ELF-1 (cell line): ENCODE data around the gene HEBP2.
"Not testable (repeated sequence)": the region's sequence is repeated elsewhere in the genome, so short reads cannot be mapped to it uniquely, and the experiment has no call there.

Experiments
- DNase-seq: peaks from one replicate; pipeline ENCODE4 v3.0.0-alpha.2; 2016; ENCODE audit warnings: low read depth, low spot score

HEBP2 gene, protein sequence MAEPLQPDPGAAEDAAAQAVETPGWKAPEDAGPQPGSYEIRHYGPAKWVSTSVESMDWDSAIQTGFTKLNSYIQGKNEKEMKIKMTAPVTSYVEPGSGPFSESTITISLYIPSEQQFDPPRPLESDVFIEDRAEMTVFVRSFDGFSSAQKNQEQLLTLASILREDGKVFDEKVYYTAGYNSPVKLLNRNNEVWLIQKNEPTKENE

DNA sequence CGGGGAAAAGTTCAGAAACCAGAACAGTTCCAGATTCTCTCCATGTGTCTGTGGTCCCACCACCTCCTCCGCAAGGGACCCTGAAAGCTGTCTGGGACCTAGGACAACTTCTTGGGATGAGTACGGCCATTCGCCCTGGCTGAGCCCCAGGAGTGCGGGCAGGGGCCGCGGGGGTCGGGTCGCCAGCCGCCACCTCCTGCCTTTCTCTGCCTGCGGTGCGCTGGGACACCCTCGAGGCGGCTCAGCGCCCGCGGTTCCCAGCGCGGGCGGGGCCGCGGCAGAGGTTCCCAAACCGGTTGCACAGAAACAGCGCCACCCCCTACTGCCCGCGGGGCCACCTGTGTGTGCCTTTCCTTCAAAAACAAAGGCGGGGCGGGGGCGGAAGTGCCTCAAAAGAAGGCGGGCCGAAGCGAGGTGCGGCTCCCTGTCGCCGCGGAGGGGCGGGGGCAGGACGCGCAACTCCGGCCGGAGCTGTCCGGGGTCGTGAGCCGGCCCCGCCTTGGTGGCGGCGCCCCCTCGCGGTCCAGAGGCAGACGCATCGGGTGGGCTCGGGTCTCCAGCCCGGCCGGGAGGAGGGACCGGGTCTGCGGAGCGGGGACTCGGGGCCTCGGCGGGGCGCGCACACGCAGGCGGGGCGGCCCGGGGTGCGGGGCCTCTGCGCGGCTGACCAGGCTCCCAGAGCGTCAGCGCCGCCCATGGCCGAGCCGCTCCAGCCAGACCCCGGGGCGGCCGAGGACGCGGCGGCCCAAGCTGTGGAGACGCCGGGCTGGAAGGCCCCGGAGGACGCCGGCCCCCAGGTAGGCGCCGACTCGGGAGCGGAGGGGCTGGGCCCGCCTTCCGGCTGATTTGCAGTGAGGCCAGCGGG, at the start of gene HEBP2:
TSS of gene HEBP2 (plus strand) at position 423 of the 865 bp plus-strand sequence. CDS start at position 696, 273 bp downstream.
- DNase-seq = peak; percentile 98

DNA sequence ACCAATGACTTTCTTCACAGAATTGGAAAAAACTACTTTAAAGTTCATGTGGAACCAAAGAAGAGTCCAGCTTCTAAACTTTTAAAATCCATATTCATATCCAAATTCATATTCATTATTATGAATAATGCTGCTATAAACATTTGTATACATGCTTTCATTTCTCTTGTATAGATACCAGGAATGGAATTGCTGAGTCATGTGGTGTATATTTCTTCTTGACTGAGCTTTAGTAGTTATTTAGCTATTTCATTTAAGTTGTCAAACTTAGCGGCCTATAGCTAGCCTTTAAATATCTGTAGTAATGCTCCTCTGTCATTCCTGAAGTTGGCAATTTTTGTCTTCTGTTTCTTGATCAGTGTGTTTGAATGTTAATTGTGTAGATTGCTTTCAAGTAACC, 46.1 kb upstream of the HEBP2 start:
- DNase-seq = no peak

DNA sequence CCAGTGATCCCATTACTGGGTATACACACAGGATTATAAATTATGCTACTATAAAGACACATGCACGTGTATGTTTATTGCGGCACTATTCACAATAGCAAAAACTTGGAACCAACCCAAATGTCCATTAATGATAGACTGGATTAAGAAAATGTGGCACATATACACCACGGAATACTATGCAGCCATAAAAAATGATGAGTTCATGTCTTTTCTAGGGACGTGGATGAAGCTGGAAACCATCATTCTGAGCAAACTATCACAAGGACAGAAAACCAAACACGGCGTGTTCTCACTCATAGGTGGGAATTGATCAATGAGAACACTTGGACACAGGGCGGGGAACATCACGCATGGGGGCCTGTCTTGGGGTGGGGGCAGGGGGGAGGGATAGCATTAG, 35.3 kb upstream of the HEBP2 start:
- DNase-seq = not testable (repeated sequence)

DNA sequence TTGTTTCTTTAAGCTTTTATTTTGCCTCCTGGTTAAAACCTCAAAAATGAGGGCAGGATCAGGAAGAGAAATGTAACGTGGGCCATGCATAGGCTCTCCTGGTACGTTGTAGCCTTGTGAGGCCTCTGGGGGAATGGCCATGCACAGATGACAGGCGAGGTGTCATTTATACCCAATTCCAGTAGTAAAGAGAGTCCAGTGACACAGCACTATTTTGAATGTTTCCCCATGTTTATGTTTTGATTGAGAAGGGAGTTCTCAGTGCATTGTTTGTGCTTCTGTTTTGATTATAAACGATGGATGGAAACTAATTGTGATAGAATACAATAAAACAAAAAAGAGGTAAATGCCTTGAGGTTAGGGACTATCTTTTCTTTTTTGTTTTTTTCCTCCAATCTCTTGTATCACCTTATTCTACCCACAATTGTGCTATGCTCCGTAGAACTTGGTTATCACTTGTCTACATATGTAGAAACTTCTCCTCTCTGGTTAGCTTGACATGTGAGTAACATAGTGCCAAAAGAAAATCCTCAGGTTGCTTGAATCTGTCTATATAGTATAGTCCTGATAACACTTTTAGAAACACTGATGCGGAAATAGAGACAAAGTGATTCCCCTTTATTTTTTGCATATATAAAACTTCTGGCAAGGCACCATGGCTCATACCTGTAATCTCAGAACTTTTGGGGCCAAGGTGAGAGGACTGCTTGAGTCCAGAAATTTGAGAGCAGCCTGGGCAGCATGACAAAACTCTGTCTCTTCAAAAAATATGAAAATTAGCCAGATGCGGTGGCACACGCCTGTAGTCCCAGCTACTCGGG, 33.2 kb upstream of the HEBP2 start:
- DNase-seq = no peak

DNA sequence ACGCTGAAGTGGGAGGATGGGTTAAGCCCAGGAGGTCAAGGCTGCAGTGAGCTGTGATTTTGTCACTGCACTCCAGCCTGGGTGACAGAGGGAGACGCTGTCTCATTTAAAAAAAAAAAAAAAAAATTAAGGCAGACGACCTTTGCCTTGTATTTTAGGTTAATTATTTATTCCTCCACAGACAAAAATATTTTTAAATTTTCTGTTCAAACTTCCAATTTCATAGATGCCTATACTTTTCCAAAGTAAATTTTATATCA, 32.6 kb upstream of the HEBP2 start:
- DNase-seq = no peak

DNA sequence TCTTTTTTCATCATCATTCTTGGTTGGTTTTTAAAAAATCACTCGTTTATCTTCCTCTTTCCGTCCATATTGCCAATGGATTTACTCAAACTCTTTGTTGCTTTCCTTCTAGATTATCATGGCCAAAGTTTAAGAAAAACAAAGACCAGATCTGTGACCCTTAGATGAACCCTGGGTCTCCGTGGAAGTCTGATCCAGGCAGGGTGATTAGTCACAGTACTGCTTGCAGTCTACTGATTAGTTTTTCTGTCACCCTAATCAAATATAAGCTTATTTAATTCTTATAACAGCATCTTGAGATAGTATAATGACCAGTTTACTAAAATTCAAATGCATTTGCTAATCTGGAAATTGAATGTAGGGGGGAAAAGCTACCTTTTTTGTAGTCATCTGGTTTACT, 32.3 kb upstream of the HEBP2 start:
- DNase-seq = no peak

DNA sequence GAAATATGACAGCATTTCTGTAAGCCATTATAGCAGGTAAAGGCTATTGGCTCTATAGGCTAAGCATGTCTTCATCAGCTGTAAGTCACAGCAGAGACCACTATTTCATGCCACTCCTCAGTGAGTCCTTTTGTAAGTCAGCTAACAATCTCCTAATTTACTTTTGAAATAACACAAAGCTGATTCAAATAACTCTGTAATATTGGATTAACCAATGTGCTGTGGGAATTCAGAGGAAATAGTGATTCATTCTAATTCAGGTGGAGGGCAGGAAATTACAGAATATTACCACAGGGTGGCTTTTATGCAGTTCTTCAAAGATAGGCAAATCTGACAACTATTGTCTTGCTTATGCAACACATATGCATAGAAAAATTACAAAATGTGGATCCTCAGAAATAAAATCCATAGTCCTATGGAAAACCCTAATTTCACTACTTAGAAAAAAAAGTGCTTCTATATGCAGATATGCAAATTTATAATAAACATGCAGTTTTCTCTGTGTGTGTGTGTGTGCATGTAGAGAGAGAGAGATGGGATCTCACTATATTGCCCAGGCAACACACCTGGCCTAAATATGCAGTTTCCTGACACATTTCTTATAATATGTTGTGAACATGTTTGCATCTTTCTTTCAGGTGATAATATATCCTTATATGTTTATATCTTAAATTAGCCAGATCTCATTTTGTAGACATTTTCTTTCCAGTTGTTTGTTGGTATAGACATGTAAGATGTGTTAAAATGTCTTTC, 31.1 kb upstream of the HEBP2 start:
- DNase-seq = no peak

DNA sequence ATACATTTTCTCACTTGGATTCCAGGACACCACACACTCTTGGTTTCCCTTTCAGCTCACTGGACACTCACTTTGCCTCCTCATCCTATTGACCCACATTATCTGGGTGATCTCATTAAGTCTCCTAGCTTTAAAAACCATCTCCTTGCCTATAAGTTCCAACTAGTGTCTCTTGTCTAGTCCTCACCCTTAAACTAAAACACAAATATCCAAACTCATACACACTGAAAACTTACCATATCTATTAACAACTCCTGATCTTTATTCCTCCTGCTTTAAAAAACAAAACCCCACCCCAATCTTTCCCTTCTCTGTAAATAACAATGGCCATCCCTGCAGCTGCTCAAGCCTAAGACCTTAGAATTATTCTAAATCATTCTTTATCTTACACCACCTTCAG, 29.8 kb upstream of the HEBP2 start:
- DNase-seq = no peak

DNA sequence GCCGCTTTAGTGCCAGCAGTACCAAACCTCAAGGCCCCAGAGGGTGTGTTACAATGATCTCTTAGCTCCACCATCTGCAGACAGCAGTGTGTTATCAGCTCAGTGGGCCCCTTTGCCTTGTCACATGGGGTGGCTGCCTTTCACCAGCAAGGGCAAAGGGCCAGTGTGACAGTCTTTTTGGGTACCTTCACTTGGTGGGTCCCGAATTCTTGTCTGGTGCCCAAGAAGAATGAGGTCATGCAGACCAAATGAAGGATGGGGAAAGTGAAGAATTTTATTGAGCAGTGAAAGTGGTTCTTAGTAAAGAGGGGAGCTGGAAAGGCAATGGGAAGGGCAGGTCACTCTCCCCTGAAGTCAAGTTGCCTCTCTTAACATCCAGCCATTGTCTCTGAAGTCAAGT, 29.2 kb upstream of the HEBP2 start:
- no peak for DNase-seq

DNA sequence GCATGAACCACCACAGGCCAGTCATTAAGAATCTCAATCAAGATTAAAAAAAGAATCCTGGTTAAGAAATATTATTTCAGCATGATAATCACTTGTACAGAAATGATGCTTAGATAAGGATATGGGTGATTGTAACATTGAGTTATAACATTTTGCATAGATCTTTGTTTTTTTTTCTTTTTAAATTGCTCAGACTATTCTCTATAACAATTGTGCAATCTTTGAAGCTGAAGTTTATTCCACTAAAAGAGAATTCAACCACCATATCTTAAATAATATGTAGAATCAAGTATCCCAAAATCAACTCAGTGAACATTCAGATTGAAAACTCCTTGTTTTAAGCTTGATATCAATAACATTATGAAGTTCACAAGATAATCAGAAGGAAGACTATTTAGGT, 27.0 kb upstream of the HEBP2 start:
- DNase-seq = no peak

DNA sequence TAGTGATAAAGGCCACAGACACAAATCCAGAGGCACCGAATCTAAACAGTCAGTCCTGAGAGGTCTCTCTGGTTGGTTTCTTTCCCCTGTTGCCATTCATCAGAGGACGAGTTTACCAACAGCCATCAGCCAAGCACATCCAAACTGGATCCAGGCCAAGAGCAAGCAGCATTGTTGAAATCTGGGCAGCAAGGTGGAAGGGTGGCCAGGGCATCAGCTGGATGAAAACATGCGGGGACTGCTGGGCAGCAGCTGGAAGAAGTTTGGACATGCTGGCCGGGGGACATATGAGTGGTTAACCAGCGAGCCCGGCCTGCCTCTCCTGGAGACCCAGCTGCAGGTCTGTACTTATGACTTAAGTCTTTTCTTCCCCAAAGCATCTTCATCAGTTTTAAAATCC, 26.2 kb upstream of the HEBP2 start, which contains the start of gene SMIM28:
TSS of gene SMIM28 (plus strand) at position 62 of the 400 bp plus-strand sequence. CDS start at position 230, 168 bp downstream.
- DNase-seq = no peak

DNA sequence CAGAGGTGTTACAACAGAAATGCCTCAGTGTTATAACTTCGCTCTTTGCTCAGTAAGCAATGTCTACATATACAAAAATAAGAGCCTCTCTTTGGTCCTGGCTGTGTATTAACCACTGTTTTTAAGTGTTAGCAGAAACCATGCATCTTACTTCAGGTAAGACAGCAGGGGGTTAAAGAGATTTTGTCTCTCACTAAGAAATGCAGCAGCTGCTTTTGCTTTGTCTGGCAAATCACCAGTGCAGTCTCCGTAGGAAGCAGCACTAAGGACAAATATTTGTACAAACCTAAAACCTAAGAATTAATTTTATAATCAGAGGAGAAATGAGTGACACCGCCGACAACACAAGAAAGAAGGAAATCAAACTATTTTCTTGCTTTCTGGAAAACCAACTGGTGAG, 25.6 kb upstream of the HEBP2 start:
- DNase-seq = no peak

DNA sequence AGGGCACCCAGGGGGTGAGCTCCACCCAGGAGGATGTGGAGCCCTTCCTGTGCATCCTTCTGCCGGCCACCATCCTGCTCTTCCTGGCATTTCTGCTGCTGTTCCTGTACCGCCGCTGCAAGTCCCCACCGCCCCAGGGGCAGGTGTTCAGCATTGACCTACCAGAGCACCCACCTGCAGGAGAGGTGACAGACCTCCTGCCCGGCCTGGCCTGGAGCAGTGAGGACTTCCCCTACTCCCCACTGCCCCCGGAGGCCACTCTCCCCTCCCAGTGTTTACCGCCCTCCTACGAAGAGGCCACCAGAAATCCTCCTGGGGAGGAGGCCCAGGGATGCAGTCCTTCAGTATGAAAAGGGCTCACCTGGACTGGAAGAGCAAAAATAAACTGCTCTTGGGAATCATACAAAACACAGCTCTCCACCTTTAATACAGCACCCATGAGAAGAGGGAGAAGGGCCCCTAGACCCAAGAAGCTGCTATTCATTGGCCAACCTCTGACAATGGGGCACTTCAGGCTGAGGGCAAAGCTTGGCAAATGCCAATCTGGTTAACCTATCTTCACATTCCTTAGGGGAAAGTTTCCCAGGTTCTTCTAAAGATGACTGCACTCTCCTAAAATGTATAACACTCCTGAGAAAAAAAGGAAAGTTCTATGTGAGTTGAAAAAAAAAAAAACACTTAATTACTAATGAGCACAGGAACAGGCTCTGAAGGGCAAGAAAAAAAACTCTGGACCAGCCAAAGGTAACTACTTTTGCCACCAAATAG, 21.3 kb upstream of the HEBP2 start:
- peak; percentile 68 for DNase-seq

DNA sequence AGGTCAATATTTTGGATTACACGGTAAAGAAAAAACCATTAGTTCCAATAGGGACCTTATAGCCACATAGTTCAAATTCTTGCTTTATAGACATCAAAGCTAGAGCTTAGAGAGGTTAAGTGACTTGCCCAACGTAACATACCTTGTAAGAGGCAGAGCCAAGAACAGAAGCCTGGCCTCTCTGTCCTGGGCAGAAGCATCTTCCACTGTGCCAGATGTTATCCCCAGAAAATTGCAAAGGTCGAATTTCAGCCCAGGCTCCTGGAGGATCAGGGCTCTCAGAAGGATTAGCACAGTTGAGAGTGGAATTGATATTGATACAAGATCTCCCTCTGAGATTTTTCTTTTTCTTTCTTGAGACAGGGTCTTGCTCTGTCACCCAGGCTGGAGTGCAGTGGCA, 20.2 kb upstream of the HEBP2 start:
- no peak for DNase-seq

DNA sequence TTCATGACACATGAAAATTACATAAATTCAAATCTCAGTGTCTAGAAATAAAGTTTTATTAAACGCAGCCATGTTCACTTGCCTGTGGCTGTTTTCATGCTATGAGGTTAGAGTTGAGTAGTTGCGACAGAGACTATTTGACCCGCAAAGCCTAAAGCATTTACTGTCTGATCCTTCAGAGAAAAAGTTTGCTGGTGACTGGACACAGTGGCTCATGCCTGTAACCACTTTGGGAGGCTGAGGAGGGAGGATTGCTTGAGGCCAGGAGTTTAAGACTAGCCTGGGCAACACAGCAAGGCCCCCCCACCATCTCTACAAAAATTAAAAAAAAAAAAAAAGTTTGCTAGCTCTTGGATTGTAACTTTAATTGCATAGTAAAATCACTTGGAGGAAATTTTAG, 17.1 kb upstream of the HEBP2 start:
- no peak for DNase-seq

DNA sequence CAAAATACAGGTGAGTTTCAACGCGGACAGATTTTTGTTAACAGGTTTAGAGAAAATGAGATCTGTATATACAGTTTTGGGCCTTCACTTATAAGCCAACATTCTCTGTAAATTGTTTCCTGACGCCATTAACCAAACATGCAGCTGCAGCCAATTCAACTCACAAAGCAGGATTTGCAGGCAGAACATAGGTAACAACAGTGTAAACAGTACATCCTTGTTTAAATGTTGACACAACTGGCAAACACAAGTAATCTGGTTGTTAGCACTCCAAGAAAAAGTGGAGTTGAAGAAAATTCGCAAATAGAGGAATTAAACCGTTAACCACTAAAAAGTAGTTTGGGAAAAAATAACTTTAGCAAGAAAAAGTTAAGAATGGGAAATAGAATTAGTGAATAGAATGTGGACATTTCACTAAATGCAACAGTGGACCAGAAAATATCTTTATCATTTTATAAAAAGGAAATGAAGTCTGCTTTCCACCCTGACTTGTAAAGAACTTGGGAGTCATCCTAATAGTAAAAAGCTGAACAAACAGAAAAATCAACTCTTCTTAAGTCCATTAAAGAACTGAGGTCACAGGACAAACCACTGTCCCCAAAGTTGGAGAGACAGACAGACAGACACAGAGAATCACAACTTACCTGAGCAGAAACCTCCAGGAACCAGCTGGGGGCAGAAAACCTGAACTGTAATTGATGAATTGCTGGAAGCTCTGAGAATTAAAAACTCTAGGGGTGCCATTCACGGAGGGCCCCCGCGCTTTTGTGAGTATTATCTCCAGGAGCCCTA, 16.2 kb upstream of the HEBP2 start:
- DNase-seq = no peak

DNA sequence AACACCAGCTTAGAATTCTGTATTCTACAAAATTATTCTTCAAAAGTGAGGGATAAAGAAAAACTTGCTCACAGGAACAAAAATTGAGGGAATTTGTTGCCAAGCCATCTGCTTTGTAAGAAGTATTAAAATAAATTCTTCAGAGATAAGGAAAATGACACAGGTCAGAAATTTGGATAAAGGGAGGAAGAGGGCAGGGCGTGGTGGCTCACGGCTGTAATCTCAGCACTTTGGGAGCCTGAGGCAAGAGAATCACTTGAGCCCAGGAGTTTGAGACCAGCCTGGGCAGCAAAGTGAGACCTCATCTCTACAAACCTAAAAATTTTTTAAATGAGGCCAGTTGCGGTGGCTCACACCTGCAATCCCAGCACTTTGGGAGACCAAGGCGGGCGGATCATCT, 14.5 kb upstream of the HEBP2 start:
- DNase-seq = no peak

DNA sequence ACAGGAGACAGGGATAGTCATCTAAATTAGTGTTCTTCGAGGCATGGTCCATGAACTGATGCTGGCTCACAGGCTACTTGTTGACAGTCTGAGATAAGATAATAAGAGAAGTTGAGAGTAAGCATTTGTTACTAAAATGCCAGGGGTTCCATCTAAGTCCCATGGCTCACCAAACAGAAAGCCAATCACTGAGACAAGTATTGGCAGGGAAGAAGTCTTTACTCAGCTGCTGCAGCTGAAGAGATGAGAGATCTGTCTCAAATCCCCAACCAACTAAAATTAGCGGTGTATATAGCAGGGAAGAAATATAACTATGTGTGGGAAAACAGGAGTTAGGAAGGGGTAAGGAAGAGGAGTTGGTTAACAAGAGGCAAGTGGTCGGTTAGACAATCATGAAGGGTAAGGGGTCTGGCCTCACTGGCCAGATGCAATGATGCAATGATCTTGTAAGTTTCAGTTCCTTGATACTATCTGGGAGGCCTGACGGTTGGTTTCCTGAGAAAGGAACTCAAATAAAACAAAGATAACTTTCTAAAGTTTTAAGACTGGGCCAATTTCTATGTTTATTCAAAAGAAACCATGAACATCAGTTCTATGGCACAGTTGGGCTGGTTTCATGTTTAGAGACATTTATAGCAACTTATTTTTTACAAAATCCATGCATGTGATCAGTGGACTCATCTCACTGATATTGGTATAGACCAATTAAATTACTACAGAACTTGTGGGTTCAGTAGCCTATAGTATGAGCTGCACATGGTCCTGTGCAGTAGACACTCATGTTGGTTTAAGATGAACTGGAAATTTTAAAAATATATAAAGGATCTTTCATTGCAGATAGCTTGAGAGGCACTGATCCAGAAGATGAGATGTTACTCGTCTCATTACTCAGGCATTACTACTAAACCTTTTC, 9.9 kb upstream of the HEBP2 start:
- peak; percentile 16 for DNase-seq

DNA sequence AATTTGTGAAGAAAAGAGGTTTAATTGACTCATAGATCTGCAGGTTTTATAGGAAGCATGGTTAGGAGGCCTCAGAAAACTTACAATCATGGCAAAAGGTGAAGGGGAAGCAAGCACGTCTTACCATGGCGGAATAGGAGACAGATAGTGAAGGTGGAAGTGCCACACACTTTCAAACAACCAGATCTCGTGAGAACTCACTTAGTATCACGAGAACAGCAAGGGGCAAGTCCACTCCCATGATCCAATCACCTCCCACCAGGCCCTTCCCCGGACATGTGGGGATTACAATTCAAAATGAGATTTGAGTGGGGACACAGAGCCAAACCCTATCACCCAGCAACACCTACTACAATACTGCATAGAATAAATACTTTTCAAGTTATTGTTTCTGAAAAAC, 7.3 kb upstream of the HEBP2 start:
- DNase-seq = no peak
